ENCODE data around the gene CCDC88B. TPM values are rescaled to one million over a fixed set of nuclear protein-coding genes. Genes with fewer than 3 reads are reported as not detected.

Gene CCDC88B
- total and polyA plus RNA-seq, 10 of the 15 experiments (the other 5 are each of a cell fraction or from before 2014, with no cell fraction given) = 0.24 to 66.0 (median 19.2) TPM

- TF ChIP-seq POLR2AphosphoS5 (IDR thresholded peaks at IDR 0.05; ENCODE audit: low read length) = peak; percentile 34; the same call in 1 of the 2 replicates
- TF ChIP-seq GABPA (IDR thresholded peaks at IDR 0.05; ENCODE audit: low read depth) = no peak
- no peak for TF ChIP-seq ATF3 (IDR thresholded peaks at IDR 0.05; ENCODE audit: borderline replicate concordance, extremely low read depth, low read depth, low read length)
- TF ChIP-seq DPF2 (IDR thresholded peaks at IDR 0.05) = no peak
- no peak for TF ChIP-seq CUX1 (IDR thresholded peaks at IDR 0.05; ENCODE audit: insufficient replicate concordance, low read depth, low read length)
- no peak for TF ChIP-seq CHD1 (IDR thresholded peaks at IDR 0.05; ENCODE audit: low read depth, low read length)
- no peak for TF ChIP-seq ZSCAN29 (IDR thresholded peaks at IDR 0.05)
- TF ChIP-seq IRF5 (IDR thresholded peaks at IDR 0.05; ENCODE audit: borderline replicate concordance) = no peak
- TF ChIP-seq MYC (IDR thresholded peaks at IDR 0.05; ENCODE audit: insufficient read depth, insufficient read length, insufficient replicate concordance, low read length, severe bottlenecking) = no peak
- no peak for TF ChIP-seq E2F8 (IDR thresholded peaks at IDR 0.05; ENCODE audit: low read depth, partially characterized antibody)
- no peak for TF ChIP-seq WRNIP1 (IDR thresholded peaks at IDR 0.05; ENCODE audit: borderline replicate concordance, low read depth, low read length)
- no peak for TF ChIP-seq RBBP5 (conservative IDR thresholded peaks at IDR 0.05)
- peak; percentile 5 to 28 (median 7); a peak in 2 of 6 replicates for TF ChIP-seq CTCF (IDR thresholded peaks at IDR 0.05 in 2 of 3, conservative IDR thresholded peaks at IDR 0.05 in 1 of 3; ENCODE audit: control insufficient read depth in 2 of 3, extremely low read depth in 1 of 3, insufficient read depth in 1 of 3, low read depth in 3 of 3, low read length in 3 of 3)
- TF ChIP-seq PKNOX1 (IDR thresholded peaks at IDR 0.05) = no peak
- TF ChIP-seq MXI1 (IDR thresholded peaks at IDR 0.05; ENCODE audit: low read depth, low read length) = no peak
- TF ChIP-seq TAF1 (IDR thresholded peaks at IDR 0.05; ENCODE audit: borderline replicate concordance, low read depth, low read length) = 0 out of 2 replicates have a peak, but pooled peaks have one; percentile 24
Measured at GRCh38 chr11:64340671-64341335, 799 bp downstream of the CCDC88B start (continued).
